Heart left ventricle (tissue), 13 donors: ENCODE results near the gene SLC6A2.

ENCODE experiments used
- POLR2A ChIP-seq, 2 donors: fragments of 450-650 bp; IDR thresholded peaks; one replicate each; pipeline ENCODE4 v1.6.1; 2017; ENCODE audit warnings: antibody characterized with exemption in 2 of 2, mild to moderate bottlenecking in 2 of 2, moderate library complexity in 2 of 2
- TF ChIP-seq, protein P1 (sequence below), 12 donors: fragments of 200-600 bp; sonication (generic) in 4 of 12; IDR thresholded peaks; one replicate each; pipeline versions ENCODE4 v1.5.0 to v1.8.0; 2018 to 2022; ENCODE audit warnings: antibody characterized with exemption in 12 of 12, mild to moderate bottlenecking in 5 of 12
- donor health status: ischemic (EF 13 %, LVEDD 7.1; RV severe dilation, severe dysfunction).
- donor health status: DM: no; HTN: yes; CAD: no.
- donor health status: DM: no; HTN: no; CAD: no.
- donor health status: ischemic (EF 25% LVEDD 6.9; RV normal size, moderate dysfunction).
- donor health status: ischemic (EF 25% LVEDD 5.7; RV mildly dilated, moderate dysfunction).
- donor health status: ischemic (EF 35%, LVEDD 5.7; RV mildly dilated, moderate dysfunction).
- donor health status: nonischemic (EF 11% LVEDD 7.7; RV severe dilation, severe dysfunction).
- donor health status: DM: yes; HTN: yes; CAD: no.
- donor health status: PGD.
- donor health status: ischemic (EF 29% LVEDD 5.4; RV normal size, mild dysfunction).
- donor health status: nonischemic (EF 23%, LVEDD 6.1; RV moderate dilation, normal function).

- TF ChIP-seq, protein P1, sequence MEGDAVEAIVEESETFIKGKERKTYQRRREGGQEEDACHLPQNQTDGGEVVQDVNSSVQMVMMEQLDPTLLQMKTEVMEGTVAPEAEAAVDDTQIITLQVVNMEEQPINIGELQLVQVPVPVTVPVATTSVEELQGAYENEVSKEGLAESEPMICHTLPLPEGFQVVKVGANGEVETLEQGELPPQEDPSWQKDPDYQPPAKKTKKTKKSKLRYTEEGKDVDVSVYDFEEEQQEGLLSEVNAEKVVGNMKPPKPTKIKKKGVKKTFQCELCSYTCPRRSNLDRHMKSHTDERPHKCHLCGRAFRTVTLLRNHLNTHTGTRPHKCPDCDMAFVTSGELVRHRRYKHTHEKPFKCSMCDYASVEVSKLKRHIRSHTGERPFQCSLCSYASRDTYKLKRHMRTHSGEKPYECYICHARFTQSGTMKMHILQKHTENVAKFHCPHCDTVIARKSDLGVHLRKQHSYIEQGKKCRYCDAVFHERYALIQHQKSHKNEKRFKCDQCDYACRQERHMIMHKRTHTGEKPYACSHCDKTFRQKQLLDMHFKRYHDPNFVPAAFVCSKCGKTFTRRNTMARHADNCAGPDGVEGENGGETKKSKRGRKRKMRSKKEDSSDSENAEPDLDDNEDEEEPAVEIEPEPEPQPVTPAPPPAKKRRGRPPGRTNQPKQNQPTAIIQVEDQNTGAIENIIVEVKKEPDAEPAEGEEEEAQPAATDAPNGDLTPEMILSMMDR (IDR thresholded peaks at IDR 0.05): no peak
- no peak for TF ChIP-seq POLR2A (IDR thresholded peaks at IDR 0.05)
These were observed 25.0 kb upstream of the SLC6A2 start for GRCh38 chr16:55630774-55631173.
